CD4-positive, alpha-beta T cell treated with Interleukin-17A for 4 hours (primary cell): Measurements from ENCODE around the gene CUL4B.
"Not testable (repeated sequence)": the region's sequence is repeated elsewhere in the genome, so short reads cannot be mapped to it uniquely, and the experiment has no call there.

Source experiments
- DNase-seq: peaks from one replicate; pipeline ENCODE4 v3.0.0-alpha.2; 2020; ENCODE audit warnings: mixed read lengths

Gene CUL4B

GRCh38 chrX:120560842-120561633 is at the start of gene CUL4B:
Gene CUL4B, minus strand, starts transcription at chrX:120560962. Its CDS starts 324 bp downstream, at chrX:120560638.
- DNase-seq = peak; percentile 92

- peak; percentile 38 for DNase-seq
These were observed 43.6 kb upstream of the CUL4B start for GRCh38 chrX:120604361-120604782.

- peak; percentile 79 for DNase-seq
These were observed 43.1 kb upstream of the CUL4B start, which contains the start of gene MCTS1 for GRCh38 chrX:120603707-120604360. Gene MCTS1, plus strand, starts transcription at chrX:120604101. Its CDS starts 136 bp downstream, at chrX:120604237.

GRCh38 chrX:120585702-120586101 is 24.9 kb upstream of the CUL4B start:
- no peak for DNase-seq

GRCh38 chrX:120575379-120576114 is 14.8 kb upstream of the CUL4B start:
- DNase-seq = no peak

GRCh38 chrX:120573806-120574205 is 13.0 kb upstream of the CUL4B start:
- DNase-seq = not testable (repeated sequence)

- no peak for DNase-seq
These were observed 9.3 kb upstream of the CUL4B start for GRCh38 chrX:120570011-120570600.

GRCh38 chrX:120568609-120569008 is 7.8 kb upstream of the CUL4B start:
- DNase-seq = no peak

- DNase-seq = no peak
These were observed 7.3 kb upstream of the CUL4B start for GRCh38 chrX:120568035-120568434.

GRCh38 chrX:120566817-120567216 is 6.1 kb upstream of the CUL4B start:
- DNase-seq = no peak

- no peak for DNase-seq
These were observed 4.2 kb upstream of the CUL4B start for GRCh38 chrX:120564925-120565324.

GRCh38 chrX:120562569-120562926 is 1.8 kb upstream of the CUL4B start:
- no peak for DNase-seq

- no peak for DNase-seq
These were observed 1.1 kb upstream of the CUL4B start for GRCh38 chrX:120561634-120562568.

- peak; percentile 48 for DNase-seq
These were observed 339 bp downstream of the CUL4B start for GRCh38 chrX:120560405-120560841.

GRCh38 chrX:120559804-120560203 is 958 bp downstream of the CUL4B start:
- peak; percentile 12 for DNase-seq

- no peak for DNase-seq
These were observed 4.5 kb downstream of the CUL4B start for GRCh38 chrX:120556251-120556650.

GRCh38 chrX:120549483-120550452 is 11.0 kb downstream of the CUL4B start:
- peak; percentile 8 for DNase-seq

GRCh38 chrX:120536061-120536460 is 24.7 kb downstream of the CUL4B start:
- no peak for DNase-seq

- DNase-seq = no peak
These were observed 26.2 kb downstream of the CUL4B start for GRCh38 chrX:120534413-120535205.

GRCh38 chrX:120522820-120523219 is 37.9 kb downstream of the CUL4B start:
- no peak for DNase-seq
